Spleen (tissue), 11 donors: Measurements from ENCODE around the gene COL25A1. TPM values are rescaled to one million over a fixed set of nuclear protein-coding genes. Genes with fewer than 3 reads are reported as not detected.

Source experiments
- DNase-seq: peaks from one replicate; pipeline ENCODE4 v3.0.0-alpha.2; 2020
- H3K27ac ChIP-seq, 8 donors: fragments of 200-600 bp; sonication (generic) in 7 of 8; 1 replicate in 4 of 8; 2 replicates in 4 of 8; pipeline versions ENCODE4 v1.5.0 to v1.8.0; 2016 to 2021; ENCODE audit warnings: inconsistent platforms in 4 of 8, mild to moderate bottlenecking in 4 of 8, moderate library complexity in 1 of 8
- H3K27me3 ChIP-seq, 7 donors: fragments of 200-600 bp; sonication (generic) in 6 of 7; replicated peaks in 1 of 7; 1 replicate in 4 of 7; 2 replicates in 3 of 7; pipeline versions ENCODE4 v1.5.0 to v1.8.0; 2016 to 2021; ENCODE audit warnings: inconsistent platforms in 3 of 7, mild to moderate bottlenecking in 1 of 7
- H3K36me3 ChIP-seq, 6 donors: fragments of 200-600 bp; sonication (generic) in 5 of 6; 1 replicate in 4 of 6; 2 replicates in 2 of 6; pipeline versions ENCODE4 v1.5.0 to v1.8.0; 2016 to 2021; ENCODE audit warnings: inconsistent platforms in 2 of 6
- H3K4me1 ChIP-seq, 6 donors: fragments of 200-600 bp; sonication (generic) in 5 of 6; 1 replicate in 3 of 6; 2 replicates in 3 of 6; pipeline versions ENCODE4 v1.5.0 to v1.8.0; 2016 to 2021; ENCODE audit warnings: inconsistent platforms in 3 of 6
- H3K4me3 ChIP-seq, 8 donors: fragments of 200-600 bp; sonication (generic) in 7 of 8; 1 replicate in 4 of 8; 2 replicates in 4 of 8; pipeline versions ENCODE4 v1.5.0 to v1.8.0; 2016 to 2021; ENCODE audit warnings: inconsistent platforms in 4 of 8, mild to moderate bottlenecking in 4 of 8, moderate library complexity in 2 of 8
- H3K9me3 ChIP-seq, 8 donors: fragments of 200-600 bp; sonication (generic) in 7 of 8; 1 replicate in 4 of 8; 2 replicates in 4 of 8; pipeline versions ENCODE4 v1.5.0 to v1.8.0; 2016 to 2021; ENCODE audit warnings: inconsistent platforms in 4 of 8
- POLR2A ChIP-seq, 3 donors: fragments of 450-650 bp; IDR thresholded peaks; one replicate each; pipeline ENCODE4 v1.5.1; 2017; ENCODE audit warnings: antibody characterized with exemption in 3 of 3, mild to moderate bottlenecking in 1 of 3
- POLR2AphosphoS5 ChIP-seq, 3 donors: sonication (generic); formaldehyde crosslinking; IDR thresholded peaks; one replicate each; pipeline ENCODE4 v1.5.1; 2017; ENCODE audit warnings: antibody characterized with exemption in 3 of 3
- WGBS, 5 donors: extraction: QIAGEN DNeasy Blood & Tissue Kit in 3 of 5; methylation state at CpG; one replicate each; pipeline versions ENCODE4 v1.1.5 to v1.1.7; 2013 to 2018; 5-methylcytosine and 5-hydroxymethylcytosine counted together
- intact Hi-C: fragments of 100-400 bp; cut with DNase I; formaldehyde crosslinking; loops from one replicate; pipeline ENCODE4 v1.15.0; 2023; ENCODE audit warnings: low total_unique reads
- polyA plus RNA-seq, 3 donors: library from polyadenylated mRNA; stranded (reverse); fragments of 200-250 nt; gene quantifications; one replicate each; pipeline ENCODE4 v1.2.1, GENCODE V29; 2013
- total RNA-seq, 7 donors: library from RNA; depleted of rRNA in 3 of 7; stranded (reverse); fragments of >200 nt in 3 of 7; fragmentation: NEBNext Ultra II Directional in 4 of 7; extraction: Animal tissue kit (Norgen Biotek cat#: 25700) in 4 of 7; gene quantifications; one replicate each; pipeline versions ENCODE4 v1.1.0 to v1.2.1, GENCODE V29; 2016 to 2021
- TF ChIP-seq, protein P1 (sequence below), 11 experiments: fragments of 200-600 bp in 7 of 11; fragments of 450-650 bp in 4 of 11; sonication (generic) in 4 of 11; IDR thresholded peaks in 8 of 11; conservative IDR thresholded peaks in 3 of 11; 1 replicate in 7 of 11; 2 replicates in 4 of 11; pipeline versions ENCODE4 v1.4.0 to v1.8.0; 2016 to 2021; ENCODE audit warnings: antibody characterized with exemption in 11 of 11, inconsistent platforms in 4 of 11, mild to moderate bottlenecking in 1 of 11
- donor health status: healthy with polysubstance abuse.
- donor health status: DM: no; HTN: no; CAD: no; lungs with moderate emphysema.
- donor health status: DM: no; HTN: no; CAD: no.
- donor health status: Bipolar disorder and iron deficiency.
- donor health status: healthy.
- donor health status: DM: no; HTN: no; CAD: no.
- donor health status: DM: yes; HTN: yes; CAD: no.

The COL25A1 gene
- total and polyA plus RNA-seq, 10 donors: 0.06 to 1.9 (median 0.57) TPM; not detected in 1

DNA sequence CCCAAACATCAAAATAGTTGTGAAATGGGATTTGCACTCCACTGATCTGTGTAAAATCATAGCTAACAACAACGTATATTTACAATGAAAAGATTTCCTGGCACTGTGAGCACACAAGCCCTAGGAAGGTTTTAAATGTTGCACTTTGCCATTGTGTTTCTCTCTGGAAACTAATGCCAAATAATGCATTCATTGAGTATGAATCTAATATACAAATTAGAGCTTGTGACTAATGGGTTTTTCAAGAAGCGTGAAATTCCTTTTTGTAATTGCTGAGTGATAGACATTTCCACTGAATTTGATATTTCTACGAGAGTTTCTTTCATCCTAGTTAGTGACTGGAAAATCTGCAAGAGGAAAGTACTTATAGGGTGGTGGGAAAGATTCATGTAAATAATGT, 135.9 kb downstream of the COL25A1 start:
- 81 to 89% (median 85%) methylated on average over 3 of the region's 3 CpGs for WGBS, 5 donors
- no peak for DNase-seq
- Histone ChIP-seq H3K9me3 (no peaks in the 10 kb centered on the region), H3K4me3 (no peak overlapping the region), H3K36me3 (no peaks in the 10 kb centered on the region), H3K27me3 (no peaks in the 10 kb centered on the region), H3K27ac (no peak overlapping the region), H3K4me1 (no peaks in the 10 kb centered on the region)
- intact Hi-C loops: no loop called here
- TF ChIP-seq POLR2A (IDR thresholded peaks at IDR 0.05): no peak
- no peak for TF ChIP-seq POLR2AphosphoS5 (IDR thresholded peaks at IDR 0.05)
- TF ChIP-seq, protein P1, sequence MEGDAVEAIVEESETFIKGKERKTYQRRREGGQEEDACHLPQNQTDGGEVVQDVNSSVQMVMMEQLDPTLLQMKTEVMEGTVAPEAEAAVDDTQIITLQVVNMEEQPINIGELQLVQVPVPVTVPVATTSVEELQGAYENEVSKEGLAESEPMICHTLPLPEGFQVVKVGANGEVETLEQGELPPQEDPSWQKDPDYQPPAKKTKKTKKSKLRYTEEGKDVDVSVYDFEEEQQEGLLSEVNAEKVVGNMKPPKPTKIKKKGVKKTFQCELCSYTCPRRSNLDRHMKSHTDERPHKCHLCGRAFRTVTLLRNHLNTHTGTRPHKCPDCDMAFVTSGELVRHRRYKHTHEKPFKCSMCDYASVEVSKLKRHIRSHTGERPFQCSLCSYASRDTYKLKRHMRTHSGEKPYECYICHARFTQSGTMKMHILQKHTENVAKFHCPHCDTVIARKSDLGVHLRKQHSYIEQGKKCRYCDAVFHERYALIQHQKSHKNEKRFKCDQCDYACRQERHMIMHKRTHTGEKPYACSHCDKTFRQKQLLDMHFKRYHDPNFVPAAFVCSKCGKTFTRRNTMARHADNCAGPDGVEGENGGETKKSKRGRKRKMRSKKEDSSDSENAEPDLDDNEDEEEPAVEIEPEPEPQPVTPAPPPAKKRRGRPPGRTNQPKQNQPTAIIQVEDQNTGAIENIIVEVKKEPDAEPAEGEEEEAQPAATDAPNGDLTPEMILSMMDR (IDR thresholded peaks at IDR 0.05 in 8 of 11, conservative IDR thresholded peaks at IDR 0.05 in 3 of 11): no peak

GRCh38 chr4:109166126-109166525, 136.3 kb downstream of the COL25A1 start:
- H3K27ac ChIP-seq: no peak overlapping the region
- H3K4me1 ChIP-seq: no peaks in the 10 kb centered on the region
- H3K4me3 ChIP-seq: no peak overlapping the region
- DNase-seq: no peak
- no peaks in the 10 kb centered on the region for H3K27me3 ChIP-seq
- intact Hi-C loops: no loop called here
- no peaks in the 10 kb centered on the region for H3K9me3 ChIP-seq
- TF ChIP-seq POLR2AphosphoS5 (IDR thresholded peaks at IDR 0.05) (no peak), POLR2A (IDR thresholded peaks at IDR 0.05) (no peak)
- TF ChIP-seq, protein P1 (IDR thresholded peaks at IDR 0.05 in 8 of 11, conservative IDR thresholded peaks at IDR 0.05 in 3 of 11): no peak
- no peaks in the 10 kb centered on the region for H3K36me3 ChIP-seq

DNA sequence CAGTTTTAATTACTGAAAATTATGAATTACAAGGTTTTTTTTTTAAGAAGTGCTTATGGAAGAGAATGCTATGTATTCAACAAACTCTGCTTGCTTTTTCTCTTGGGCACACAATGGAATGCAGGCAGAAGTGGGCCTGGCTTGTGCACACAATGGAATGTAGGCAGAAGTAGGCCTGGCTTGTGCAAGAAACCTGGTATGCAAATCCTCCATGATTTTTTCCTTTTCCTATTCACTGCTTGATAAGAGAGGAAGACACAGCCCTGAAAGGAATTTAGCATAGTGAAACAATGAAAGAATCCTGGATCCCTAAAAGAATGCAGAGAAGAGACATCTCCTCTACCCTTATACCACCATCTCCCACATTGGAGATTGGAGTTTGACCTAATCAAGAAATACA, 138.4 kb downstream of the COL25A1 start:
- DNase-seq: no peak
- TF ChIP-seq, protein P1 (IDR thresholded peaks at IDR 0.05 in 8 of 11, conservative IDR thresholded peaks at IDR 0.05 in 3 of 11): no peak
- TF ChIP-seq POLR2AphosphoS5 (IDR thresholded peaks at IDR 0.05) (no peak), POLR2A (IDR thresholded peaks at IDR 0.05) (no peak)
- no peak overlapping the region for H3K4me3 ChIP-seq
- no peak overlapping the region for H3K27ac ChIP-seq
- no peaks in the 10 kb centered on the region for H3K4me1 ChIP-seq
- intact Hi-C loops: no loop called here
- H3K27me3 ChIP-seq: no peaks in the 10 kb centered on the region
- no peaks in the 10 kb centered on the region for H3K9me3 ChIP-seq
- H3K36me3 ChIP-seq: no peaks in the 10 kb centered on the region

GRCh38 chr4:109163493-109163892, 139.0 kb downstream of the COL25A1 start:
- no peak for DNase-seq
- no peak overlapping the region for H3K4me3 ChIP-seq
- TF ChIP-seq POLR2A (IDR thresholded peaks at IDR 0.05): no peak
- TF ChIP-seq POLR2AphosphoS5 (IDR thresholded peaks at IDR 0.05): no peak
- TF ChIP-seq, protein P1 (IDR thresholded peaks at IDR 0.05 in 8 of 11, conservative IDR thresholded peaks at IDR 0.05 in 3 of 11): no peak
- no peaks in the 10 kb centered on the region for H3K4me1 ChIP-seq
- H3K27ac ChIP-seq: no peak overlapping the region
- intact Hi-C loops: no loop called here
- no peaks in the 10 kb centered on the region for H3K36me3 ChIP-seq
- no peaks in the 10 kb centered on the region for H3K27me3 ChIP-seq
- H3K9me3 ChIP-seq: no peaks in the 10 kb centered on the region
